Measurements from ENCODE around the gene ADGRV1.

DNA sequence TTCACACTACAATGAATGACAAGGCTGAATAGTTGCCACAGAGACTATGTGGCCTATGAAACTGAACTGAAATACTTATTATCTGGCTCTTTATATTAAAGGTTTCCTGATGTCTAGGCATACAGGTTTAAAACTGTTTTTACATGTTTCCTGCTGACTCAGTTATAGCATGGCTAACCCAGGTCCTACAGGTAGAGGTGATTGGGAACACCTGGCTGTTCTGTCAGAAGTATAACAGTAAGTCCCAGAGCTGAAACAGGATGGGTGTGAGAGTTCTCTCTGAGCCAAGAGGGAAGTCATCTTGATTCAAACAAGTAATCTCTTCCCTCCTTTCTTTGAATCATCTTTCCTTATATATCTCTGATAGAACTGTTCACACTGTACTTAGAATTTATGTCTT, 4.9 kb upstream of the ADGRV1 start:
- TF ChIP-seq POLR2A (IDR thresholded peaks at IDR 0.05) (no peak), CTCF (IDR thresholded peaks at IDR 0.05) (no peak)
